Measurements from ENCODE around the gene RPS16. TPM values are rescaled to one million over a fixed set of nuclear protein-coding genes. Genes with fewer than 3 reads are reported as not detected.

The RPS16 gene
- total and polyA plus RNA-seq, 9 of the 15 experiments (the other 6 are each of a cell fraction or from before 2014, with no cell fraction given): 82.6 to 3,671 (median 2,204) TPM

- TF ChIP-seq, protein P1, sequence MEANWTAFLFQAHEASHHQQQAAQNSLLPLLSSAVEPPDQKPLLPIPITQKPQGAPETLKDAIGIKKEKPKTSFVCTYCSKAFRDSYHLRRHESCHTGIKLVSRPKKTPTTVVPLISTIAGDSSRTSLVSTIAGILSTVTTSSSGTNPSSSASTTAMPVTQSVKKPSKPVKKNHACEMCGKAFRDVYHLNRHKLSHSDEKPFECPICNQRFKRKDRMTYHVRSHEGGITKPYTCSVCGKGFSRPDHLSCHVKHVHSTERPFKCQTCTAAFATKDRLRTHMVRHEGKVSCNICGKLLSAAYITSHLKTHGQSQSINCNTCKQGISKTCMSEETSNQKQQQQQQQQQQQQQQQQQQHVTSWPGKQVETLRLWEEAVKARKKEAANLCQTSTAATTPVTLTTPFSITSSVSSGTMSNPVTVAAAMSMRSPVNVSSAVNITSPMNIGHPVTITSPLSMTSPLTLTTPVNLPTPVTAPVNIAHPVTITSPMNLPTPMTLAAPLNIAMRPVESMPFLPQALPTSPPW (CRISPR knock-in tag; IDR thresholded peaks at IDR 0.05): peak; percentile 98
- TF ChIP-seq E2F6 (IDR thresholded peaks at IDR 0.05; ENCODE audit: borderline replicate concordance in 1 of 2, extremely low read depth in 1 of 2, insufficient read depth in 1 of 2, insufficient read length in 1 of 2, low read depth in 1 of 2, low read length in 1 of 2, poor library complexity in 1 of 2, severe bottlenecking in 1 of 2) (peak; percentile 31 to 82), ZSCAN29 (IDR thresholded peaks at IDR 0.05) (no peak), NFRKB (IDR thresholded peaks at IDR 0.05; ENCODE audit: low read depth) (peak; percentile 55; the same call in 1 of the 2 replicates), SMARCA4 (IDR thresholded peaks at IDR 0.05) (0 out of 2 replicates have a peak, but pooled peaks have one; percentile 77), PML (IDR thresholded peaks at IDR 0.05; ENCODE audit: low read length) (no peak; the same call in 1 of the 2 replicates), ETS1 (conservative IDR thresholded peaks at IDR 0.05; ENCODE audit: control insufficient read depth, low read depth, low read length) (peak; percentile 64; the same call in 1 of the 2 replicates), HDAC3 (IDR thresholded peaks at IDR 0.05; ENCODE audit: borderline replicate concordance, partially characterized antibody) (peak; percentile 49), PTTG1 (tag; IDR thresholded peaks at IDR 0.05; ENCODE audit: low read depth) (no peak), LEF1 (IDR thresholded peaks at IDR 0.05) (peak; percentile 98), SNIP1 (IDR thresholded peaks at IDR 0.05; ENCODE audit: low read depth) (peak; percentile 26; the same call in 1 of the 2 replicates), RBM15 (IDR thresholded peaks at IDR 0.05; ENCODE audit: insufficient read depth, low read length) (no peak), ZNF121 (CRISPR knock-in tag; conservative IDR thresholded peaks at IDR 0.05) (no peak), PREB (CRISPR knock-in tag; IDR thresholded peaks at IDR 0.05) (0 out of 2 replicates have a peak, but pooled peaks have one; percentile 63), MBD2 (IDR thresholded peaks at IDR 0.05; ENCODE audit: borderline replicate concordance, low read depth) (peak; percentile 61; the same call in 1 of the 2 replicates), RB1 (IDR thresholded peaks at IDR 0.05; ENCODE audit: low read depth) (peak; percentile 51; the same call in 1 of the 2 replicates), ZNF274 (IDR thresholded peaks at IDR 0.05; ENCODE audit: borderline replicate concordance, low read depth, low read length) (no peak), MEIS2 (IDR thresholded peaks at IDR 0.05; ENCODE audit: partially characterized antibody) (no peak), NONO (IDR thresholded peaks at IDR 0.05; ENCODE audit: low read depth in 2 of 2, low read length in 1 of 2) (peak in 1 of 2 experiments; percentile 88; a peak in 1 of 4 replicates), DNMT1 (IDR thresholded peaks at IDR 0.05) (no peak)
- TF ChIP-seq, protein P2, sequence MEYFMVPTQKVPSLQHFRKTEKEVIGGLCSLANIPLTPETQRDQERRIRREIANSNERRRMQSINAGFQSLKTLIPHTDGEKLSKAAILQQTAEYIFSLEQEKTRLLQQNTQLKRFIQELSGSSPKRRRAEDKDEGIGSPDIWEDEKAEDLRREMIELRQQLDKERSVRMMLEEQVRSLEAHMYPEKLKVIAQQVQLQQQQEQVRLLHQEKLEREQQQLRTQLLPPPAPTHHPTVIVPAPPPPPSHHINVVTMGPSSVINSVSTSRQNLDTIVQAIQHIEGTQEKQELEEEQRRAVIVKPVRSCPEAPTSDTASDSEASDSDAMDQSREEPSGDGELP (CRISPR knock-in tag; IDR thresholded peaks at IDR 0.05; ENCODE audit: borderline replicate concordance): peak; percentile 70; the same call in 1 of the 2 replicates
Observed at GRCh38 chr19:39403331-39404312, 32.1 kb downstream of the RPS16 start (continued).

Data from K562 (cell line).